Measurements from ENCODE around the gene PSMG1. TPM values are rescaled to one million over a fixed set of nuclear protein-coding genes. Genes with fewer than 3 reads are reported as not detected.

The PSMG1 gene
- total and polyA plus RNA-seq, 2 of the 8 experiments (the other 6 are each of a cell fraction or from before 2014, with no cell fraction given): 50.7 to 93.7 TPM

DNA sequence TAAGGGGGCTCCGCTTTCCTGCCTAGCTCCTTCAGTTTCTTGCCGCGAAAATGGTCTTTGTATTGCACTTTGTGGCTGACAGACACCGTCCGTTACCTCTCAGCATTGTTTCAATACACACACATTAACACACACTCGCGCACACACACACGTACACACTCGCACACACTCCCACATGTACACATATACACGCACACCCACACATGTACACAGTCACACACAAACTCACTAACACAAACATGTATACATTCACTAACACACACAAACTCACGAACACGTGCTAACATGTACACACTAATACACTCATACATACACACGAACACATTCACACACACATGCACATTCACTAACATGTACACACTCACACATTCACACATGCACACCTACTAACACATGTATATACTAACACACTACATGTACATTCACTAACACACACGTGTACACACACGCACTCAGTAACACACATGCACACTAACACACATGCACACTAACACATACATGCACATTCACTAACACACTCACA is 48.9 kb downstream of the PSMG1 start (continued):
- TF ChIP-seq, protein P1, sequence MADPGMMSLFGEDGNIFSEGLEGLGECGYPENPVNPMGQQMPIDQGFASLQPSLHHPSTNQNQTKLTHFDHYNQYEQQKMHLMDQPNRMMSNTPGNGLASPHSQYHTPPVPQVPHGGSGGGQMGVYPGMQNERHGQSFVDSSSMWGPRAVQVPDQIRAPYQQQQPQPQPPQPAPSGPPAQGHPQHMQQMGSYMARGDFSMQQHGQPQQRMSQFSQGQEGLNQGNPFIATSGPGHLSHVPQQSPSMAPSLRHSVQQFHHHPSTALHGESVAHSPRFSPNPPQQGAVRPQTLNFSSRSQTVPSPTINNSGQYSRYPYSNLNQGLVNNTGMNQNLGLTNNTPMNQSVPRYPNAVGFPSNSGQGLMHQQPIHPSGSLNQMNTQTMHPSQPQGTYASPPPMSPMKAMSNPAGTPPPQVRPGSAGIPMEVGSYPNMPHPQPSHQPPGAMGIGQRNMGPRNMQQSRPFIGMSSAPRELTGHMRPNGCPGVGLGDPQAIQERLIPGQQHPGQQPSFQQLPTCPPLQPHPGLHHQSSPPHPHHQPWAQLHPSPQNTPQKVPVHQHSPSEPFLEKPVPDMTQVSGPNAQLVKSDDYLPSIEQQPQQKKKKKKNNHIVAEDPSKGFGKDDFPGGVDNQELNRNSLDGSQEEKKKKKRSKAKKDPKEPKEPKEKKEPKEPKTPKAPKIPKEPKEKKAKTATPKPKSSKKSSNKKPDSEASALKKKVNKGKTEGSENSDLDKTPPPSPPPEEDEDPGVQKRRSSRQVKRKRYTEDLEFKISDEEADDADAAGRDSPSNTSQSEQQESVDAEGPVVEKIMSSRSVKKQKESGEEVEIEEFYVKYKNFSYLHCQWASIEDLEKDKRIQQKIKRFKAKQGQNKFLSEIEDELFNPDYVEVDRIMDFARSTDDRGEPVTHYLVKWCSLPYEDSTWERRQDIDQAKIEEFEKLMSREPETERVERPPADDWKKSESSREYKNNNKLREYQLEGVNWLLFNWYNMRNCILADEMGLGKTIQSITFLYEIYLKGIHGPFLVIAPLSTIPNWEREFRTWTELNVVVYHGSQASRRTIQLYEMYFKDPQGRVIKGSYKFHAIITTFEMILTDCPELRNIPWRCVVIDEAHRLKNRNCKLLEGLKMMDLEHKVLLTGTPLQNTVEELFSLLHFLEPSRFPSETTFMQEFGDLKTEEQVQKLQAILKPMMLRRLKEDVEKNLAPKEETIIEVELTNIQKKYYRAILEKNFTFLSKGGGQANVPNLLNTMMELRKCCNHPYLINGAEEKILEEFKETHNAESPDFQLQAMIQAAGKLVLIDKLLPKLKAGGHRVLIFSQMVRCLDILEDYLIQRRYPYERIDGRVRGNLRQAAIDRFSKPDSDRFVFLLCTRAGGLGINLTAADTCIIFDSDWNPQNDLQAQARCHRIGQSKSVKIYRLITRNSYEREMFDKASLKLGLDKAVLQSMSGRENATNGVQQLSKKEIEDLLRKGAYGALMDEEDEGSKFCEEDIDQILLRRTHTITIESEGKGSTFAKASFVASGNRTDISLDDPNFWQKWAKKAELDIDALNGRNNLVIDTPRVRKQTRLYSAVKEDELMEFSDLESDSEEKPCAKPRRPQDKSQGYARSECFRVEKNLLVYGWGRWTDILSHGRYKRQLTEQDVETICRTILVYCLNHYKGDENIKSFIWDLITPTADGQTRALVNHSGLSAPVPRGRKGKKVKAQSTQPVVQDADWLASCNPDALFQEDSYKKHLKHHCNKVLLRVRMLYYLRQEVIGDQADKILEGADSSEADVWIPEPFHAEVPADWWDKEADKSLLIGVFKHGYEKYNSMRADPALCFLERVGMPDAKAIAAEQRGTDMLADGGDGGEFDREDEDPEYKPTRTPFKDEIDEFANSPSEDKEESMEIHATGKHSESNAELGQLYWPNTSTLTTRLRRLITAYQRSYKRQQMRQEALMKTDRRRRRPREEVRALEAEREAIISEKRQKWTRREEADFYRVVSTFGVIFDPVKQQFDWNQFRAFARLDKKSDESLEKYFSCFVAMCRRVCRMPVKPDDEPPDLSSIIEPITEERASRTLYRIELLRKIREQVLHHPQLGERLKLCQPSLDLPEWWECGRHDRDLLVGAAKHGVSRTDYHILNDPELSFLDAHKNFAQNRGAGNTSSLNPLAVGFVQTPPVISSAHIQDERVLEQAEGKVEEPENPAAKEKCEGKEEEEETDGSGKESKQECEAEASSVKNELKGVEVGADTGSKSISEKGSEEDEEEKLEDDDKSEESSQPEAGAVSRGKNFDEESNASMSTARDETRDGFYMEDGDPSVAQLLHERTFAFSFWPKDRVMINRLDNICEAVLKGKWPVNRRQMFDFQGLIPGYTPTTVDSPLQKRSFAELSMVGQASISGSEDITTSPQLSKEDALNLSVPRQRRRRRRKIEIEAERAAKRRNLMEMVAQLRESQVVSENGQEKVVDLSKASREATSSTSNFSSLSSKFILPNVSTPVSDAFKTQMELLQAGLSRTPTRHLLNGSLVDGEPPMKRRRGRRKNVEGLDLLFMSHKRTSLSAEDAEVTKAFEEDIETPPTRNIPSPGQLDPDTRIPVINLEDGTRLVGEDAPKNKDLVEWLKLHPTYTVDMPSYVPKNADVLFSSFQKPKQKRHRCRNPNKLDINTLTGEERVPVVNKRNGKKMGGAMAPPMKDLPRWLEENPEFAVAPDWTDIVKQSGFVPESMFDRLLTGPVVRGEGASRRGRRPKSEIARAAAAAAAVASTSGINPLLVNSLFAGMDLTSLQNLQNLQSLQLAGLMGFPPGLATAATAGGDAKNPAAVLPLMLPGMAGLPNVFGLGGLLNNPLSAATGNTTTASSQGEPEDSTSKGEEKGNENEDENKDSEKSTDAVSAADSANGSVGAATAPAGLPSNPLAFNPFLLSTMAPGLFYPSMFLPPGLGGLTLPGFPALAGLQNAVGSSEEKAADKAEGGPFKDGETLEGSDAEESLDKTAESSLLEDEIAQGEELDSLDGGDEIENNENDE (IDR thresholded peaks at IDR 0.05; ENCODE audit: insufficient replicate concordance, low read length): no peak
- TF ChIP-seq SP2 (IDR thresholded peaks at IDR 0.05; ENCODE audit: low read length) (no peak), TCF12 (IDR thresholded peaks at IDR 0.05; ENCODE audit: low read depth, low read length) (no peak), KDM5A (IDR thresholded peaks at IDR 0.05; ENCODE audit: low read length) (no peak)

Measured in H1 (cell line).